GM21360 (cell line): Measurements from ENCODE around the gene PINK1.
A peak's percentile ranks its signal among the peaks of the same experiment; 100 is the strongest.
"Not testable (repeated sequence)": the region's sequence is repeated elsewhere in the genome, so short reads cannot be mapped to it uniquely, and the experiment has no call there.

Experiments used
- ATAC-seq: cut with Tn5 transposase; IDR thresholded peaks from one replicate; pipeline ENCODE4 v1.9.1; 2021; ENCODE audit warnings: mild to moderate bottlenecking, moderate library complexity; ENCODE audit not compliant: unreplicated experiment

Gene PINK1

GRCh38 chr1:20633190-20634064 lies at the start of gene PINK1:
Gene PINK1 (plus strand): TSS chr1:20633458. CDS start chr1:20633549, 91 bp downstream.
- ATAC-seq = peak; percentile 58

GRCh38 chr1:20584890-20585289 lies 48.4 kb upstream of the PINK1 start:
- ATAC-seq = no peak

GRCh38 chr1:20586953-20587660 lies 46.2 kb upstream of the PINK1 start:
- ATAC-seq = no peak

- no peak for ATAC-seq
These were observed 45.6 kb upstream of the PINK1 start for GRCh38 chr1:20587661-20588053.

GRCh38 chr1:20588634-20589225 lies 44.5 kb upstream of the PINK1 start, which contains the start of gene CDA:
Gene CDA (plus strand): TSS chr1:20589097. CDS start chr1:20589130, 33 bp downstream.
- ATAC-seq = no peak

- ATAC-seq = no peak
These were observed 43.7 kb upstream of the PINK1 start for GRCh38 chr1:20589331-20590278.

GRCh38 chr1:20590306-20590777 lies 42.9 kb upstream of the PINK1 start:
- ATAC-seq = no peak

- ATAC-seq = no peak
These were observed 39.5 kb upstream of the PINK1 start for GRCh38 chr1:20593756-20594155.

GRCh38 chr1:20594746-20595145 lies 38.5 kb upstream of the PINK1 start:
- no peak for ATAC-seq

GRCh38 chr1:20596106-20596505 lies 37.2 kb upstream of the PINK1 start:
- no peak for ATAC-seq

GRCh38 chr1:20597650-20598049 lies 35.6 kb upstream of the PINK1 start:
- ATAC-seq = no peak

GRCh38 chr1:20600156-20600555 lies 33.1 kb upstream of the PINK1 start:
- no peak for ATAC-seq

GRCh38 chr1:20601129-20601825 lies 32.0 kb upstream of the PINK1 start:
- no peak for ATAC-seq

- no peak for ATAC-seq
These were observed 30.3 kb upstream of the PINK1 start for GRCh38 chr1:20602851-20603450.

GRCh38 chr1:20603504-20604464 lies 29.5 kb upstream of the PINK1 start:
- ATAC-seq = no peak

- ATAC-seq = no peak
These were observed 28.6 kb upstream of the PINK1 start for GRCh38 chr1:20604678-20605077.

- not testable (repeated sequence) for ATAC-seq
These were observed 26.3 kb upstream of the PINK1 start for GRCh38 chr1:20606801-20607570.
